ENCODE data around the gene FEM1B. TPM values are rescaled to one million over a fixed set of nuclear protein-coding genes. Genes with fewer than 3 reads are reported as not detected.

The FEM1B gene
- polyA plus RNA-seq, 3 donors, result 51.8 to 62.9 (median 59.9) TPM

GRCh38 chr15:68318008-68318835 lies 40.7 kb downstream of the FEM1B start:
- DNase-seq, result no peak

- no peak for DNase-seq
Measured at GRCh38 chr15:68318931-68319909, 41.7 kb downstream of the FEM1B start.

GRCh38 chr15:68319997-68320396 lies 42.5 kb downstream of the FEM1B start:
- no peak for DNase-seq

GRCh38 chr15:68321229-68321628 lies 43.7 kb downstream of the FEM1B start:
- no peak for DNase-seq

- no peak for DNase-seq
Measured at GRCh38 chr15:68322796-68323195, 45.3 kb downstream of the FEM1B start.

- no peak for DNase-seq
Measured at GRCh38 chr15:68325726-68326125, 48.2 kb downstream of the FEM1B start.

GRCh38 chr15:68326711-68327354 lies 49.3 kb downstream of the FEM1B start:
- DNase-seq, result no peak

- no peak for DNase-seq
Measured at GRCh38 chr15:68328443-68328842, 50.9 kb downstream of the FEM1B start.

- DNase-seq, result no peak
Measured at GRCh38 chr15:68328964-68329363, 51.4 kb downstream of the FEM1B start.

- DNase-seq, result no peak
Measured at GRCh38 chr15:68330416-68330815, 52.9 kb downstream of the FEM1B start.

GRCh38 chr15:68330901-68331300 lies 53.4 kb downstream of the FEM1B start:
- DNase-seq, result no peak

GRCh38 chr15:68332266-68332665 lies 54.7 kb downstream of the FEM1B start:
- DNase-seq, result no peak

GRCh38 chr15:68333775-68334470 lies 56.4 kb downstream of the FEM1B start:
- DNase-seq, result no peak

GRCh38 chr15:68334661-68335124 lies 57.1 kb downstream of the FEM1B start:
- no peak for DNase-seq

GRCh38 chr15:68335251-68335650 lies 57.7 kb downstream of the FEM1B start:
- DNase-seq, result no peak

- DNase-seq, result no peak
Measured at GRCh38 chr15:68335655-68336054, 58.1 kb downstream of the FEM1B start.

GRCh38 chr15:68336516-68336915 lies 59.0 kb downstream of the FEM1B start:
- DNase-seq, result no peak

- no peak for DNase-seq
Measured at GRCh38 chr15:68337826-68338225, 60.3 kb downstream of the FEM1B start.

GRCh38 chr15:68339481-68339880 lies 61.9 kb downstream of the FEM1B start:
- DNase-seq, result no peak

- peak; percentile 31 for DNase-seq
Measured at GRCh38 chr15:68340726-68341671, 63.5 kb downstream of the FEM1B start.

Data from renal pelvis (tissue), 4 donors.